H1 (cell line): ENCODE results near the gene RIPOR1. TPM values are rescaled to one million over a fixed set of nuclear protein-coding genes. Genes with fewer than 3 reads are reported as not detected.

Experiments
- RXRA ChIP-seq: IDR thresholded peaks from 2 replicates; pipeline ENCODE4 v1.6.1; 2011; ENCODE audit warnings: low read depth, mild to moderate bottlenecking, low read length, moderate library complexity; ENCODE audit not compliant: insufficient read depth
- polyA plus RNA-seq, 7 experiments: library from polyadenylated mRNA; depleted of rRNA in 3 of 7; stranded (reverse) in 5 of 7; unstranded in 2 of 7; fragments of >200 nt in 5 of 7; fragments of 200-250 nt in 2 of 7; gene quantifications; 1 replicate in 5 of 7; 2 replicates in 1 of 7; 4 replicates in 1 of 7; pipeline versions ENCODE4 v1.2.1 to v1.2.3, GENCODE V29; 2011 to 2013; ENCODE audit warnings: missing spikeins in 2 of 7, mixed read lengths in 2 of 7
- total RNA-seq: library from RNA; stranded (reverse); fragmentation: NEBNext Ultra II Directional; extraction: Animal tissue kit (Norgen Biotek cat#: 25700); gene quantifications from 2 replicates; pipeline ENCODE4 v1.2.1, GENCODE V29; 2021

Gene RIPOR1
- total and polyA plus RNA-seq, 2 of the 8 experiments (the other 6 are each of a cell fraction or from before 2014, with no cell fraction given): 2.7 to 10.1 TPM

- TF ChIP-seq RXRA: no peak
Observed at GRCh38 chr16:67543036-67543435, 14.4 kb downstream of the RIPOR1 start (continued).
